ENCODE results near the gene ABCD3. TPM values are rescaled to one million over a fixed set of nuclear protein-coding genes. Genes with fewer than 3 reads are reported as not detected.

The ABCD3 gene
- total RNA-seq, 4 donors from 2014 or later: 37.2 to 88.3 (median 58.1) TPM

- Histone ChIP-seq H3K36me3 (no peaks in the 10 kb centered on the region), H3K9me3 (no peaks in the 10 kb centered on the region), H3K4me1 (peaks cover 0 to 13% (median 6%) of the 10 kb centered on the region in 4 donors), H3K27me3 (no peaks in the 10 kb centered on the region), H3K4me3 (no peak overlapping the region), H3K27ac (no peak overlapping the region)
- DNase-seq: no peak
- in situ Hi-C loops (cut with MboI; ENCODE audit: low pct_ligation_motif_present in 1 of 4, low pct_unique_long_range_greater_than_20kb in 1 of 4, low sequenced_read_pairs in 3 of 4) (loop anchor here (10.0 to 25.0 kb wide), 2 partner anchors 277 to 509 kb away; no protein-coding TSS in a partner anchor), intact Hi-C loops (cut with DNase I; ENCODE audit: low total_unique reads) (no loop called here)
- TF ChIP-seq POLR2A (IDR thresholded peaks at IDR 0.05) (no peak), CTCF (IDR thresholded peaks at IDR 0.05) (no peak), POLR2AphosphoS5 (IDR thresholded peaks at IDR 0.05) (no peak), EP300 (IDR thresholded peaks at IDR 0.05; ENCODE audit: low read depth) (no peak)
- WGBS, 2 donors (ENCODE audit: low coverage in 1 of 2): 45 to 75% methylated on average over 1 of the region's 1 CpG
Observed at GRCh38 chr1:94528299-94528698, 110.1 kb downstream of the ABCD3 start.

- no peaks in the 10 kb centered on the region for H3K27me3 ChIP-seq
- H3K9me3 ChIP-seq: no peaks in the 10 kb centered on the region
- WGBS, 2 donors (ENCODE audit: low coverage in 1 of 2): 87 to 100% methylated on average over 4 to 5 of the region's 5 CpGs
- in situ Hi-C loops (cut with MboI; ENCODE audit: low pct_ligation_motif_present in 1 of 4, low pct_unique_long_range_greater_than_20kb in 1 of 4, low sequenced_read_pairs in 3 of 4): loop anchor here (10.0 to 25.0 kb wide), 2 partner anchors 276 to 508 kb away; no protein-coding TSS in a partner anchor
- no peak for DNase-seq
- intact Hi-C loops (cut with DNase I; ENCODE audit: low total_unique reads): no loop called here
- no peak overlapping the region for H3K27ac ChIP-seq
- no peaks in the 10 kb centered on the region for H3K36me3 ChIP-seq
- TF ChIP-seq POLR2AphosphoS5 (IDR thresholded peaks at IDR 0.05) (no peak), POLR2A (IDR thresholded peaks at IDR 0.05) (no peak), EP300 (IDR thresholded peaks at IDR 0.05; ENCODE audit: low read depth) (no peak), CTCF (IDR thresholded peaks at IDR 0.05) (no peak)
- H3K4me1 ChIP-seq: peaks cover 0 to 15% (median 6%) of the 10 kb centered on the region in 4 donors
- no peak overlapping the region for H3K4me3 ChIP-seq
Observed at GRCh38 chr1:94528826-94529225, 110.6 kb downstream of the ABCD3 start.

GRCh38 chr1:94529416-94529815 is 111.2 kb downstream of the ABCD3 start:
- H3K4me3 ChIP-seq: no peak overlapping the region
- H3K9me3 ChIP-seq: no peaks in the 10 kb centered on the region
- no peak for TF ChIP-seq CTCF (IDR thresholded peaks at IDR 0.05)
- TF ChIP-seq POLR2AphosphoS5 (IDR thresholded peaks at IDR 0.05): no peak
- intact Hi-C loops (cut with DNase I; ENCODE audit: low total_unique reads) (no loop called here), in situ Hi-C loops (cut with MboI; ENCODE audit: low pct_ligation_motif_present in 1 of 4, low pct_unique_long_range_greater_than_20kb in 1 of 4, low sequenced_read_pairs in 3 of 4) (loop anchor here (10.0 to 25.0 kb wide), 2 partner anchors 275 to 508 kb away; no protein-coding TSS in a partner anchor)
- no peaks in the 10 kb centered on the region for H3K36me3 ChIP-seq
- no peak overlapping the region for H3K27ac ChIP-seq
- DNase-seq: no peak
- peaks cover 0 to 15% (median 6%) of the 10 kb centered on the region in 4 donors for H3K4me1 ChIP-seq
- 93% methylated on average over 2 of the region's 2 CpGs for WGBS, 2 donors (ENCODE audit: low coverage in 1 of 2)
- H3K27me3 ChIP-seq: no peaks in the 10 kb centered on the region

GRCh38 chr1:94530373-94530878 is 112.2 kb downstream of the ABCD3 start:
- Histone ChIP-seq H3K4me1 (peaks cover 0 to 15% (median 6%) of the 10 kb centered on the region in 4 donors), H3K27ac (no peak overlapping the region), H3K36me3 (peaks cover 0 to 4% (median 0%) of the 10 kb centered on the region in 4 donors), H3K9me3 (no peaks in the 10 kb centered on the region), H3K27me3 (no peaks in the 10 kb centered on the region), H3K4me3 (no peak overlapping the region)
- WGBS, 2 donors (ENCODE audit: low coverage in 1 of 2): 83 to 86% methylated on average over 4 of the region's 4 CpGs
- intact Hi-C loops (cut with DNase I; ENCODE audit: low total_unique reads) (no loop called here), in situ Hi-C loops (cut with MboI; ENCODE audit: low pct_ligation_motif_present in 1 of 4, low pct_unique_long_range_greater_than_20kb in 1 of 4, low sequenced_read_pairs in 3 of 4) (loop anchor here in 1 of 4 donors (25.0 kb wide), 1 partner anchor 507 kb away; no protein-coding TSS in a partner anchor)
- DNase-seq: no peak
- TF ChIP-seq POLR2A (IDR thresholded peaks at IDR 0.05): no peak
- TF ChIP-seq EP300 (IDR thresholded peaks at IDR 0.05; ENCODE audit: low read depth): no peak
- TF ChIP-seq CTCF (IDR thresholded peaks at IDR 0.05): no peak
- no peak for TF ChIP-seq POLR2AphosphoS5 (IDR thresholded peaks at IDR 0.05)
